IMR-90 (cell line): Measurements from ENCODE around the gene SLIT3.

Source experiments
- BHLHE40 ChIP-seq: fragments of 150-350 bp; IDR thresholded peaks from 2 replicates; pipeline ENCODE4 v1.6.1; 2016; ENCODE audit warnings: mild to moderate bottlenecking, low read depth, low read length
- CEBPB ChIP-seq: IDR thresholded peaks from 2 replicates; pipeline ENCODE4 v1.6.1; 2012; ENCODE audit warnings: low read depth, low read length, improper control_type of control experiment
- CHD1 ChIP-seq: IDR thresholded peaks from 2 replicates; pipeline ENCODE4 v1.6.1; 2012; ENCODE audit warnings: low read depth, low read length, improper control_type of control experiment
- CTCF ChIP-seq: conservative IDR thresholded peaks from 2 replicates; pipeline ENCODE4 v1.5.1; 2012; ENCODE audit warnings: mild to moderate bottlenecking, low read depth, low read length, improper control_type of control experiment
- FOS ChIP-seq: fragments of 150-350 bp; IDR thresholded peaks from 2 replicates; pipeline ENCODE4 v1.6.1; 2016; ENCODE audit warnings: low read depth, low read length
- MAFK ChIP-seq: IDR thresholded peaks from 2 replicates; pipeline ENCODE4 v1.6.1; 2012; ENCODE audit warnings: low read depth, low read length, improper control_type of control experiment
- MAZ ChIP-seq: IDR thresholded peaks from 2 replicates; pipeline ENCODE4 v1.6.1; 2012; ENCODE audit warnings: low read depth, mild to moderate bottlenecking, low read length, improper control_type of control experiment, moderate library complexity, borderline replicate concordance
- MXI1 ChIP-seq: IDR thresholded peaks from 2 replicates; pipeline ENCODE4 v1.6.1; 2012; ENCODE audit warnings: low read depth, mild to moderate bottlenecking, low read length, moderate library complexity, borderline replicate concordance
- POLR2A ChIP-seq: IDR thresholded peaks from 2 replicates; pipeline ENCODE4 v1.6.1; 2012; ENCODE audit warnings: mild to moderate bottlenecking, low read depth, low read length
- RAD21 ChIP-seq: IDR thresholded peaks from 2 replicates; pipeline ENCODE4 v1.6.1; 2012; ENCODE audit warnings: low read length, improper control_type of control experiment
- RFX5 ChIP-seq: IDR thresholded peaks from 2 replicates; pipeline ENCODE4 v1.8.0; 2012; ENCODE audit warnings: low read depth, mild to moderate bottlenecking, low read length, moderate library complexity
- SMC3 ChIP-seq: fragments of 150-350 bp; IDR thresholded peaks from 2 replicates; pipeline ENCODE4 v1.6.1; 2016; ENCODE audit warnings: low read depth, mild to moderate bottlenecking, antibody characterized with exemption, low read length, moderate library complexity
- USF2 ChIP-seq: fragments of 150-350 bp; IDR thresholded peaks from 2 replicates; pipeline ENCODE4 v1.6.1; 2017; ENCODE audit warnings: mild to moderate bottlenecking, antibody characterized with exemption, low read length, low read depth

- TF ChIP-seq CTCF (no peak), MAFK (no peak), SMC3 (no peak), POLR2A (no peak), RFX5 (no peak), MAZ (no peak), USF2 (no peak), RAD21 (no peak), CEBPB (no peak), BHLHE40 (no peak), MXI1 (no peak), FOS (no peak), CHD1 (no peak)
Measured at GRCh38 chr5:168931638-168932345, 369.1 kb downstream of the SLIT3 start.
